WI38 (cell line): ENCODE measurements around the gene DPP4.
"Not testable (repeated sequence)": the region's sequence is repeated elsewhere in the genome, so short reads cannot be mapped to it uniquely, and the experiment has no call there.

Experiments used
- H3K4me3 ChIP-seq: 2 replicates; pipeline ENCODE4 v1.5.1; 2011; ENCODE audit warnings: low read depth, mild to moderate bottlenecking, control low read depth, low read length
- CTCF ChIP-seq: IDR thresholded peaks from 2 replicates; pipeline ENCODE4 v1.5.1; 2012; ENCODE audit warnings: low read depth, mild to moderate bottlenecking, control low read depth, low read length

Gene DPP4

GRCh38 chr2:161981679-161982250, 92.2 kb downstream of the DPP4 start:
- TF ChIP-seq CTCF, result no peak
- no peak overlapping the region for H3K4me3 ChIP-seq

- TF ChIP-seq CTCF, result no peak
- H3K4me3 ChIP-seq, result no peak overlapping the region
These were observed 93.0 kb downstream of the DPP4 start for GRCh38 chr2:161980976-161981375.

DNA sequence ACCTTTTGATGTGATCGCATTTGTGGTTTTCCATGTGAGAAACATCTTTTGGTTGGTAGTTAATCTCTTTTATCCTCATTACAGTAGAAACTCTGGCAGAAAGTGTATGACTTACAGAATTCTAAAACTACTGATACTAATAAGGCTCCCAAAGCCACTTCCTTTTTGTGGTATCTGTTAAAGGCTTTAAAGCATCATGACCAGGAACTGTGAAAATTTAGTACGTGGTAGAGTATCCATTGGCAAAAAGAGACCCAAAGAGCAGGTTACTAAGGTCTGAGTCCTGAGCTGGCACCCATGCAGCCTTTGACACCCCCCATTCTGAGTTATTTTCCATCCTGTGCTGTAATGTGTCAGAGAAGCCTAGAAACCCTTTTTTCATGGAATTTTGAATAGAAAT, 94.5 kb downstream of the DPP4 start:
- TF ChIP-seq CTCF, result no peak
- H3K4me3 ChIP-seq, result no peak overlapping the region

DNA sequence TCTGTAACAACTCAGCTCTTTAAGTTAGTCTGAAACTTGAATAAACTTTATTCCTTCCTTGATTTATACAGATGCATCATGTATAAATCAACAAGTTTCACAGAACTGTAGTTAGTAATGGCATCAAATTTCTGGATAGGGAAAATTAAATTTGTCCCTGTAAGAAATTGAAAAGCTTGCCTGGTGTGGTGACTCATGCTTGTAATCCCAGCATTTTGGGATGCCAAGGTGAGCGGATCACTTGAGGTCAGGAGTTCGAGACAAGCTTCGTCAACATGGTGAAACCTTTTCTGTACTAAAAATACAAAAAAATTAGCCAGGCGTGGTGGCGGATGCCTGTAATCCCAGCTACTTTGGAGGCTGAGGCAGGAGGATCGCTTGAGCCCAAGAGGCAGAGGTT, 96.1 kb downstream of the DPP4 start:
- not testable (repeated sequence) for H3K4me3 ChIP-seq

DNA sequence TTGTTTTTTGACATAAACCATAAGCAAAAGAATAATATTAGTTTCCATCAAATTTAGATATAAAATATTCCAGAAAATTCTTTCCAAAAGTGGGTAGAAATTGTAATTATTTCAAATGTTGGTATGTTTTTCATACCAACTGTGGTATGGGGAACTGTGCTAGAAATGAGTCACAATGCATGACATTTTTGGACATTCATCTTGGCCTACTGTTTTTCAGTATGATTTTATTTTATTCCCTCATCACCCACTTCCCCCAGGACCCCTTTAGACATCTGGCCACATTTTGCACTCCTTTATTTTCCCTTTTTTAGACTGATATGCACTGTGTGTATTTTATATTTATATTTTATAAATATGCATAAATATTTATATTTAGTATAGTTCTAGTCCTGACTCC, 97.1 kb downstream of the DPP4 start:
- H3K4me3 ChIP-seq, result no peak overlapping the region
- no peak for TF ChIP-seq CTCF

GRCh38 chr2:161976295-161976694, 97.7 kb downstream of the DPP4 start:
- no peak for TF ChIP-seq CTCF
- no peak overlapping the region for H3K4me3 ChIP-seq

GRCh38 chr2:161975813-161976160, 98.2 kb downstream of the DPP4 start:
- no peak for TF ChIP-seq CTCF
- H3K4me3 ChIP-seq, result no peak overlapping the region

GRCh38 chr2:161975062-161975812, 98.8 kb downstream of the DPP4 start:
- no peak overlapping the region for H3K4me3 ChIP-seq
- no peak for TF ChIP-seq CTCF
